Hindlimb muscle (tissue), 1 donor: ENCODE results near the gene GRK6. TPM values are rescaled to one million over a fixed set of nuclear protein-coding genes. Genes with fewer than 3 reads are reported as not detected.

Source experiments
- DNase-seq: peaks from one replicate; pipeline ENCODE4 v3.0.0-alpha.2; 2013
- polyA plus RNA-seq: library from polyadenylated mRNA; unstranded; fragments of 120-200 nt; gene quantifications from one replicate; pipeline ENCODE4 v1.2.1, GENCODE V29; 2013; ENCODE audit not compliant: insufficient read length

The GRK6 gene
- 17.7 TPM for polyA plus RNA-seq

DNA sequence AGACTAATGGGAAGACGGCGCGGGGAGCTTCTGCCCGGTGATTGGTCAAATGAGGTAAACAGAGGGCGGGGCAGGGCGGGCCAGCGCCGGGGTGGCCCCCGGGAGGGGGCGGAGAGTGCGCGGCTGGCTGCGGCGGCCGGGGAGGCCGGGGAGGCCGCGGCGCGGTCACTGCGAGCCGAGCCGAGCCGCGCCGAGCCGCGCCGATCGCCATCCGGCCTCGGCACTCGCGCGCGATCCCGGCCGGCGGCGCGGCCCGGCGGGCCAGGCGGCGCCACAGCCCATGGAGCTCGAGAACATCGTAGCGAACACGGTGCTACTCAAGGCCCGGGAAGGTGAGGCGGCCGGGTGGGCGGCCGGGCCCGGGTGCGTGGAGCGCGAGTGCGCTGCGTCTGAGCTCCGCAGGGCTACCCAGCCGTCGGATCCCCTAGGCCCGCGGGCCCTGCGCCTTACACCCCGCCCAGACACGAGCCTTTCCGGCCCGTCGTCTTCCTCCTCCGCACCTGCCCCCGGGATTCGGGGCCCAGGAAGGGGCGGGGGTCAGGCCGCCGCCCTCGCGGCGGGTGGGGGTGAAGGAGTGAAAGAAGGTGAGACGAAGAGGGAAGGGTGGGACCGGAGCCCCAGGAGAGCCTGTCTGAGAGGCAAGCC, at the start of gene GRK6:
Gene GRK6, plus strand, starts transcription at position 111 of the 645 bp plus-strand sequence. Its CDS starts 170 bp downstream, at position 281.
- DNase-seq, result peak; percentile 58

DNA sequence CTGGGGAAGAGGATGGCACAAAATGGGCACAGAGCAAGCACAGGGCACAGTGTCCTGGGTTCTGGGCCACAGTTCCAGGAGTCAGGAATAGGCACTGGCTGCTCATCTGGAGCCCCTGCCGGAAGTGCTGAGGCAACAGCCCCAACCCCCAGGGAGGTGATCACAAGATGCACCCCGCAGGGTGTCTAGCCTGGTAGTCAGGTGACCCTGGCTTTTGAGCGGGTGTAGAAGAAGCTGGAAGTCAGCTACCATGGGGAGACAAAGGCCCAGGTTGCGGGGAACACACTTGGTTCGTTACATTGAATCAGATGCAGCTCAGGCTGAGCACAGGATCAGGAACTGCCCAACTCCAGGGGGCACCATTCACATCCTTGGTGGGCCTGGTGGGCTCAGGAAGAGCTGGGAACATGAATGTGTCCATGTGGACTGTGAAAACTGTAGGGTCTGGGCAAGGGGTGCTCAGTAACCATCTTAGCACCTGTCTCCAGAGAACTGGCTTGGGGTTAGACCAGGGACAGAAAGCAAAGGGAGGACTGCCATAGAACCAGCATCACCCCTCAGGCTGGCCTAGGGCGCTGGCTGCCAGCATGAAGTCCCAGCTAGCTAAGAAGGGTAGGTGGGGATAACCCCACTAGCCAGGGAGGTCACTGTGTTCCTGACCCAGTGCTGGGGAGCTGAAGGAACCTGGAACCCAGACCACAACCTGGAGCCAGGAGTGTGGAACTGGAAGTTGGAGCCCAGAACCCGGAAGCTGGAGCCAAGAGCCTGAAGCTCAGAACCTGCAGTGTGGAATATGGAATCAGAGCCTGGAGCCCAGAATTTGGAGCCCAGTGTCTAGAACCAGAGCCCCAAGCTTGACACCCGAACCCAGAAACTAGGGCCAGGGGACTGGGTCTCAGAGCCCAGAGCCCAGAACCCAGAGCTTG, 48.4 kb upstream of the GRK6 start:
- DNase-seq, result no peak

DNA sequence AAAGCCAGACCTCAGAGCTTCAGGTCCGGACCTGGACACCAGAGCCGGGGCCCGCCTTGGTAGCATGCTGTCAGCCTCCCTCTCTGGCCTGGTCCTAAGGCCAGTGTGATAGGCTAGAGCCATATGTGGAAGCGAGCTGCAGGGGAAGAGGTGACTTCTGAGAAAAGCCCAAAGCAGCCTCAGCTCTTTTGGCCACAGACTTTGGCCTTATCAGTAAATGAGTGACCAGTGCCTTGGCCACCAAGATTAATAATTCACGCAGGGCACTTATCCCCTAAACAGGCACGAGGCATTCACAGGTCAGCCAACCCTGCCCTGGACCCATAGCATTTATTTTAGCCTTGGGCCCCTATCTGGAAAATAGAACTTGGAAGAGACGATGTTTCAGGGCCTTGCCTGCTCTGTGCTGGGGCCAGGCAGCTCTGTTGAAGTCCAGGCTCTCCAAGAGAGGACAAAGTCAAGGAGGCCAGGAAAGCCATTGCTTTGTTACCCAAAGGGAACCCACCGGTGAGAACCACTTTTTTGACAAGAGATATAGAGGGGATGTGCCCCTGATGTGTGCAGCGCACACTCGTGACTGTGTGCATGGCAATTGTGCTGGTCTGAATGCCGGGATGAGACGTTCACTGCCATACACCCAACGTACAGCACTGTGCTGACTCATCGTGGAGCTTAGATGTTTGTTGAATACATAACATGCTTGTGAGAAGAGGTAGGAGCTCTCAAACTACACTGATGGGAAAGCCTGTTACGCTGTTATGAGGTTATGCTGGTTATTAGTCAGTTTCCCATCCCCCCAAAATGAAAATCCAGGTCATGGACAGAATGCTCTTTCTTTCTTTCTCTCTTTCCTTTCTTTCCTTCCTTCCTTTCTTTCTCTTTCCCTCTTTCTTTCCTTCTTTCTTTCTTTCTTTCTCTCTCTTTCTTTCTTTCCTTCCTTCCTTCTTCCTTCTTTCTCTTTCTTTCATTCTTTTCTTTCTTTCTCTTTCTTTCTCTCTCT, 47.3 kb upstream of the GRK6 start:
- DNase-seq, result no peak

DNA sequence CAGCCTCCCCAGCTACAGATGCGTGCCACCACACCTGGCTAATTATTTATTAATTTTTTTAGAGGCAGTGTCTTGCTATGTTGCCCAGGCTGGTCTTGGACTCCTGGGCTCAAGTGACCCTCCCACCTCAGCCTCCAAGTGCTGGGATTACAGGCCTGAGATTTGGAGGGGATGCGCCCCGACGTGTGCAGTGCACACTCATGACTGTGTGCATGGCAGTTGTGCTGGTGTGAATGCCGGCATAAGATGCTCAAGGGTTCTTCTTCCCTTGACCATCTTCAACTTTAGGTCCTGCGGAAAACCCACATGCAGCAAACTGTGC, 45.7 kb upstream of the GRK6 start:
- no peak for DNase-seq

DNA sequence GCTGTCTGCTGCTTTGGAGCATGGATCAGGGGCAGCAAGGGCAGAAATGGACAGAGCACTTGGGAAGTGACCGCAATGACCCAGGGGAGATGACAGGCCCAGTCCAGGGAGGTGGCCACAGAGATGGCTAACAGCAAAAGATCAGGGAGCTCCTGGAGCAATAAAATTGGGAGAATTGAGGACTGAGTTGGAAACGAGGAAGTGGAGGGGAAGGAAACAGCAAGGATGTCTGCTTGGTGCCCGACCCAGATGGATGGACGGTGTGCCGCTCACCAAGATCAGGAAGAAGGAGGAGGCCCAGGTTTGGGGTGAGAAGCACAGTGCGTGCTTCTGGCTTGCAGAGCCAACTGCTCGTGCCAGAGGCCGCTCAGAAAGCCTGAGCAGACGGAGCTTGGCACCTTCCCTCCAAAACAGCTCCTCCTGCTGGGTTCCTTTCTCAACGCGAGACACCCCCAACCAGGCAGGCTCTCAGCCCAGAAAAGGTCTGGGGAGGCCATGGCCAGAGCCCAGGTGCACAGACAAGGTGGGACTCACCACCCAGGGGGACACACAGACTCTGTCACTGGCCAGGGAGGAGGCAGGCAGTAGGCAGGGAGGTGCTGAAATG, 44.0 kb upstream of the GRK6 start:
- DNase-seq, result no peak

DNA sequence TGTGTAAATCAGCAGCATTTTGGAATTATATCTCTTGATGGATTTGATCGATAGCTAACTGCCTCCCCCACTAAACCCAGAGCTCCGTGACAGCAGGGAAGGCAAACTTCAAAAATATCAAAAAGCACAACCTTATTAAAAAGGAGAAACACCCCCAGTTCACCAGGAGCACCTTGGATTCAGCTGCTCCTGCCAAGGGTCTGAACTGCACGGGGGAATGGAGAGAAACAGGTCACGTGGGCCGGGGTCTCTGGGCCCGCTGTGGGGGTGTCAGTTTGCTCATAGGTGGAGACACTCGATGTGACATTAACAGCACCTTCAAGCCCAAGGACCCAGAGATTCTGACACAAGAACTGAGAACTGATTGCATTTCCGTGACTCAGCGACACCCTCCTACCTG, 43.3 kb upstream of the GRK6 start:
- no peak for DNase-seq

DNA sequence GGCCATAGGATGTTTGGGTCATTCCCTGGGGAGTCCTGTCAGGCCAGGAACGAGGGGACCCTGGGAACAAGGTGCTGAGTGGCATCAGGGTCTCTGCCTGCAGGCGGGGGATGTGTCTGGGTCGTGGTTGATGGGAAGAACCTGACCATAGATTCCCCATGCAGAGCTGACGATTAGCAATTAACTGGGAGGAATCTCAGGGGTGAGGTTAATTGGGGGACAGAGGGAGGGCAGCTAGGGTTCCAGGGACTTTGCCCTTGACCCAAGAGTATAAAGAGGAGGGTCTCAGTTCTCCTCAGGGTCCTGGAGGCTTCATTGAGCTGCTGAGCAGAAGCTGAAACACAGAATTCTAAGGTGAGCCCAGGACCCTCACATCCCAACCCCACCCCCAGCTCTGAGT, 42.3 kb upstream of the GRK6 start, which contains the start of gene SLC34A1:
Gene SLC34A1, plus strand, starts transcription at position 301 of the 400 bp plus-strand sequence. CDS start 1,308 bp downstream, outside the sequence.
- DNase-seq, result no peak

DNA sequence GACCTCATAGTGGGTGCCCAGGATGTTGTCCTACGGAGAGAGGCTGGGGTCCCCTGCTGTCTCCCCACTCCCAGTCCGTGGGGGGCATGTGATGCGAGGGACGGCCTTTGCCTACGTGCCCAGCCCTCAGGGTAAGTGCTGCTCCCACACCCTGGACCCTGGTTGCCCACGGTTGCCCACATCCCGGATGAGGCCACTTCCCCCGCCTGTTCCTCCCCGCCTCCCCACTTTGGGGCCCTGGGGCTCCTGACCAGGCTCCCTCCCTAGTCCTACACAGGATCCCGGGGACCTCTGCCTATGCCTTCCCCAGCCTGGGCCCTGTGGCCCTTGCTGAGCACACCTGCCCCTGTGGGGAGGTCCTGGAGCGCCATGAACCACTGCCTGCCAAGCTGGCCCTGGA, 40.8 kb upstream of the GRK6 start:
- DNase-seq, result no peak

DNA sequence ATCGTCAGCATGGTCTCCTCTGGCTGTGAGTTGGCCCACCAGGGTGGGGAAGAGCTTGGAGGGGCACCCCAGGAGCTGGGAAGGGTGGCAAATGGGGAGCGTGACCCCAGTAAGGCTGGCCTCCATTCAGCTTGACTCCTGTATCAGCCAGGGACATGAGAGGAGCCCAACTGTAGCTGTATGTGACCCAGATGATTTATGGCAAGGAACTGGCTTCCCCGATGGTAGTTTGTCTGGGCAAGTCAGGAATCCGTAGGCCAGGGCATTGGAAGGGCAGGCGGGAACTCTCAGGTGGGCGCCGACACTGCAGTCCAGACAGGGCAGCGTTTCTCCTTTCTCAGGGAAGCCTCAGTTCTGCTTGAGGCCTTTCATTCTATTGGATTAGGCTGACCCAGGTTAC, 39.9 kb upstream of the GRK6 start:
- no peak for DNase-seq

DNA sequence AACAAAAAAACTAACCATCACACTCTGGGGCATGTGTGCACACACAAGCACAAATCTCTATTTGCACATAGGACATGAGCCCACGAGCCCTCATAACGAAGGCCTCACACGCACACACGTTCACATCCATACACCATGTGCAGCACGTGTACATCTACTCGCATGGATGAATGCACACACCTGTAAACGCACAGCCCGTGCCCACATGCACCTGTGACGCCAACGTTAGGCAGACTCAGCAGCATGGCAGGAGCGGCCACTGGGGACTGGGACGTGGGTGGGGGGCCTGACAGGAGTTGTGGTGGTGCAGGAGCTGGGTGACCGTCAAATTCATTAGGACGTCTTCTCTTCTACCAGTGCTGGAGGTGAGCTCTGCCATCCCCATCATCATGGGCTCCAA, 39.1 kb upstream of the GRK6 start:
- DNase-seq, result no peak

DNA sequence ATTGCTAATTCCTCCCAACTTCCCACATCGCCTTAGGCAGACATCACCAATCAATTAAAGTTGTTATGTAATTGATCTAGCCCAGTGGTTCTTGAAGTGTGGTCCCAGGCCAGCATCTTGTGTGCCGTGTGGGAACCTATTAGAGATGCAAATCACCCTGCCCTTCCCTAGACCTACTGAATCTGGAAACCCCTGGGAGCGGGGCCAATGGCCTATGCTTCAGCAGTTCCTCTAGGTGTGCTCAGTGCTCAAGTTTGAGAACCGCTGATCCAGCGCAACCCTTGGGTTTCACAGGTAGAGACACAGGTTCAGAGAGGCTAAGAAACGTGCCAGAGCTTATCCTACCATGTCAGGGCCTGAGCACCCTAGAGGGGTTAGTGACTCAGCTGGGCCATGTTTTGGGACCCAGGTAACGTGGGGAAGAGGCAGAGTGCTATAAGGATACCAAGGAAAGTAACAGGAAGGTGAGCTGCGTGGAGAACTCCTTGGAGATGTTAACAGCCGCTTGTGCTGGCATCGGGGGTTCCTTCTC, 37.9 kb upstream of the GRK6 start:
- no peak for DNase-seq

DNA sequence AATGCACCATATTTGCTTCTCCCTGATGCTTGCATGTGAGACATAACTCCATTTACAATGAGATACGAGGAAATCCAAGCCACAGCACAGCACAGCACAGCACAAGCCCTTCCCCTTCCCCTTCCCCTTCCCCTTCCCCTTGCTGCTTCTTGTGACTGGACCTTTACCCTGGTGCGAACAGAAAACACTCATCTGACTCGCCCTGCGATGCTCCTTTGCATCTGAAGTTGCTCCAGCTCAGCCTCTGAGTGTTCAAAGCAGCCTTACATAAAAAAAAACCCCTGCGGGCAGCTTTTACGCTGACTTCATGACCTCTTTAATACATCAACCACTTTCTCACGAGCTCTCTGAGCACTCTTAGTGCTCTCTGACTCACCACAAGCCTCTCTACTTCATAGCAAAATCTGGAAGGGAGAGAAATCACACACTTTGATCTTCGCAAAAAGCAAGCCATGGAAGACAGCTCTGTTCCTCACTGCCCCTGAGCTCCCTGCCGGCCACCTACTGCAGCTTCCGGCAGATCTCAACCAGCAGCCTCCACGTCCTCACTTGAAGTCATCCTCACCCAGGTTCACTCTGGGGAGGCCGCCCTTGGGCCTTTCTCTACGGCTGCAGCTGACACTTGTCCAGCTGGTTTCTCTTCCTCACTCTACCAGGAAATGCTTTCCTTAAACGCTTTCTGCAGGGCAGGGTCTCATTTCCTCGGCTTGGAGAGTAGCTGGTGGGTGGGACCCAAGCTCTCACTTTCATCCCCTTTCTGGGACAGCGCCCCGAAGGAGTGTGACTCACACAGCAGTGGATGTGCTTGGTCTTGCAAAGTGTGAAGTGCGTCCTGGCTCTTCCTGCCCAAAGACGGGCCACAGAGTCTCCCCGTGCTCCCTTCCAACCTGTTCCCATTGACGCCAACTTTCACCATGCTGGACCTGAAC, 37.0 kb upstream of the GRK6 start:
- no peak for DNase-seq

DNA sequence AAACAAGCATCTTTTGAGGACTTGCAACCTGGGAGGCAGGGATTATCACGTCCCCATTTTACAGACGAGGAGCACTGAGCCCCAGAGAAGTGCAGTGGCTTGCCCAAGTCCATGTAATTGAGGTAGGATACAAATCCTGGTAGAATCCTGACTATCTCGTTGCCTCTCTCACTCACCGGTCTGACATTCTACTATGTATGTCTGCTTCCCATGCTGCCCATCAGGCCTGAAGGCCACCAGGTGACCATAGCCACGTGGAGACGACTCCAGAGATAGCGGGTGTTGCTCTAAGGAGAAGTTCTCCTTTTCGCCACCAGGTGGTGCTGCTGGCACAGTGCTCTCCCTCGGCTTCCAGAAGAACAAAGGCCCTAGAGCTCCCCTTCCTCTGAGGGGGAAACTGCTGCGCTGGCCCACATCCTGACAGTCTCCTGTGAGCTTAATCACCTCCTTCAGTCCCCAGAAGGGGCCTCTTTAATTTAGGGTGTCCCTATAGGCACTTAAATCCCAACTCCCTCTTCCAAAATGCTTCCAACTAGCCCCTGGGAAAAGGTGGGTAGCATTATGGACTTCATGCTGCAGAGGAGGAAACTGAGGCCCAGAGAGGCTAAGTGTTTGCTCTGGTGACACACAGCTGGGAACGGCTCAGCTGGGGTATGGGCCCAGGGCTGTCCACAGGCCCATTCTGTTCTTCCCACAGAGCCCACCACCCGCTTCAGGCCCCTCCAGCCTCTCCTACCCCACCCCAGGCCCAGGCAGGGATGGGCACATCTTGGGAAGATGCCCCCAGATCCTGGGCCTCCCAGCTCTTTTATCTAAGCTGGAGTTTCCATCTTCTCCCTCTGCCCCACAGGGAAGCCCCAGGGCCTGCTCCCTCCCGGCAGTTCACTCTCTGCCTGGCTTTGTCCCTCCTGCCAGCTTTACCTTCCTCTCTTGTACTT, 35.8 kb upstream of the GRK6 start:
- peak; percentile 89 for DNase-seq

DNA sequence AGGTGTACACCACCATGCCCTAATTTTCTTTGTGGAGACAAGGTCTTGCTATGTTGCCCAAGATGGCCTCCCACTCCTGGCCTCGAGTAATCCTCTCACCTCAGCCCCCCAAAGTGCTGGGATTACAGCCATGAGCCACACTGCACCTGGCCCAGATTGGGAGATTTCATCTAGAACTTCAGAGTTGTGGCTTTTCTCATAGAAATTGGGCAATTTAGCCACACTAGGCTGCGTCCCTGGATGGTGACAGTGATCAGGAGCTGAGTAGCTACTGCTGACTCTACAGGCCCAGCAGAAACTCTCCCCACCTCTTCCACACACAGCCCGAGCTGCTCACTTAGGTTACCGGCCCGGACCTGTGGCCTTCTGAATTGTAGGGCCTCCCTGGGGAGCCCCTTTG, 33.7 kb upstream of the GRK6 start:
- no peak for DNase-seq

DNA sequence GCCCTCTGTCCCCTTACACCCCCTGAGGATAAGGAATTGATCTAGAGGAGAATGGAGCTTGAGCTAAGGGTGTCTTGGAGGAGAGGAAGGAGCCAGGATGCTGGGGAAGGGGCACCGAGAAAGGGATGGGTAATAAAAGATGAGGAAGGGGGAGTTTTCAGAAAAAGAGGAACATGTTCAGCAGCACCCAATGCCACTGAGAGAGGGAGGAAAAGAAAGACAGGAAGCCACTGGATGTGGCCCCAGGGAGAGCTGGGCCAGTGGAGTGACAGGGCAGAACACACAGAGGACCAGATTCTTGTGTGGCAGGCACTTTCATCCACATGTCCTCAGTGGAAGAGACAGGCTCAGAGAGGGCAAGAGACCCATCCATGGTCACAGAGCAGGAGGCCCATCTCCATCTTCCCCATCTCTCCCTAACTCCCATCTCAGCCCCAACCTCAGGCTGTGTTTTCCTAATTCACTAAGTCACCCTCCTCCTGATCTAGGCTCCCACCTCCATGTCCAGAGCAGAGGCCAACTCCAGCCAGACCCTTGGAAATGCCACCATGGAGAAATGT, 33.2 kb upstream of the GRK6 start:
- DNase-seq, result no peak

DNA sequence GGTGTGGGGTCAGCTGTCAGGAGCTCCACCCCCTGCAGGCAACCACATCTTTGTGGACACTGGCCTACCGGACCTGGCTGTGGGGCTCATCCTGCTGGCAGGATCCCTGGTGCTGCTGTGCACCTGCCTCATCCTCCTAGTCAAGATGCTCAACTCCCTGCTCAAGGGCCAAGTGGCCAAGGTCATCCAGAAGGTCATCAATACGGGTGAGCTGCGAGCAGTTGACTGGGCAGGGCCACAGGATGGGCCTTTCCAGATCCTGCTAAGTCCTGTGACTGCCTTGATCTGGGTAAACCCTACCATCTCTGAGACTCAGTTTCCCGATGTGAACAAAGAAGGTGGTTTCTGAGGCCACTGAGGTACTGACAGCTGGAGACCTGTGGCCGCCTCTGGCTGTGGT, 32.5 kb upstream of the GRK6 start:
- no peak for DNase-seq

DNA sequence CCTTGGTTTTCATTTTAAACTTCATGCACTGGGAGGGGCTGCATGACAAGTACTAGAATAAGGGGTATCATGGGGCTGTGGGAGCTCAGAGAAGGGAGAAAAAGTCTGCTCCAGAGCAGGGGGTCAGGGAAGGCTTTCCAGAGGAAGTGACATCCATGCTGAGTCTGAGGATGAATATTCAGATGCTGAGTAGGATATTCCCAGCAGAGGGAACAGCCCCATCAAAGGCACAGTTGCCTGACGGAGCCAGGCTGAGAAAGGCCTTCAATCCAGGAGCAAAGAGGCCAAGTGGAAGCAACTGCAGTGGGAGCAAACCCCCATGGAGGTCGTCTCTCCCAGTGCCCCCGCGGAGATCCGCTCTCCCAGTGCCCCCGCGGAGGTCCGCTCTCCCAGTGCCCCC, 30.4 kb upstream of the GRK6 start:
- no peak for DNase-seq

DNA sequence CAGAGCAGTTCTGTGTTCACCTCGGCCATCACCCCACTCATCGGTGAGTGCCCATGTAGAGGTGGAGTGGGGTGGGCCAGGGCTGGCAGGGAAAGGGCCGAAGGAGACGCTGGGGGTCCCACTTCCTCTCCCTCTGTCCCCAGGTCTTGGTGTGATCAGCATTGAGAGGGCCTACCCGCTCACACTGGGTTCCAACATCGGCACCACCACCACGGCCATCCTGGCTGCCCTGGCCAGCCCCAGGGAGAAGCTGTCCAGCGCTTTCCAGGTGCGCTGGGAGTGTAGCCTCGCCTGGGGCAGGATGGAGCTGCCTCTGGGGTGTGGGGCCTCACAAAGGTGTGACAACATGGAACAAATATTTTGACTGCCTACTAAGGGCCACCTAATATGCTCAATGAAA, 29.7 kb upstream of the GRK6 start:
- DNase-seq, result no peak

DNA sequence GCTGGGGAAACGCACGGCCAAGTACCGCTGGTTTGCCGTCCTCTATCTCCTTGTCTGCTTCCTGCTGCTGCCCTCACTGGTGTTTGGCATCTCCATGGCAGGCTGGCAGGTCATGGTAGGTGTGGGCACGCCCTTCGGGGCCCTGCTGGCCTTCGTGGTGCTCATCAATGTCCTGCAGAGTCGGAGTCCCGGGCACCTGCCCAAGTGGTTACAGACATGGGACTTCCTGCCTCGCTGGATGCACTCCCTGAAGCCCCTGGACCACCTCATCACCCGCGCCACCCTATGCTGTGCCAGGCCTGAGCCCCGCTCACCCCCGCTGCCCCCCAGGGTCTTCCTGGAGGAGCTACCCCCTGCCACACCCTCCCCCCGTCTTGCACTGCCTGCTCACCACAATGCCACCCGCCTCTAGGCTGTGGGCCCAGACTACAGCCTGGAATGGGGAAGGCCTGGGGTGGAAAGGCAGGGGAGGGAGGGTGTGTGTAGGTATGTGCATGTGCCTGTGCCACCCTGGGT, 28.5 kb upstream of the GRK6 start:
- DNase-seq, result no peak
